H54 (cell line): ENCODE data around the gene SAFB2.
"Not testable (repeated sequence)": the region's sequence is repeated elsewhere in the genome, so short reads cannot be mapped to it uniquely, and the experiment has no call there.

ENCODE experiments used
- DNase-seq: peaks from one replicate; pipeline ENCODE4 v3.0.0; 2011; ENCODE audit warnings: low spot score, mixed read lengths; ENCODE audit not compliant: insufficient read length
- FAIRE-seq: peaks from 3 replicates; lab custom pipeline; 2011; peaks lifted over from hg19 to GRCh38; lab: Jason Lieb, UNC
- POLR2A ChIP-seq: IDR thresholded peaks from 2 replicates; pipeline ENCODE4 v1.6.1; 2011; ENCODE audit warnings: low read depth, mild to moderate bottlenecking, low read length

The SAFB2 gene

GRCh38 chr19:5624741-5625278 is 2.2 kb upstream of the SAFB2 start:
- TF ChIP-seq POLR2A = no peak
- FAIRE-seq = no peak
- no peak for DNase-seq

DNA sequence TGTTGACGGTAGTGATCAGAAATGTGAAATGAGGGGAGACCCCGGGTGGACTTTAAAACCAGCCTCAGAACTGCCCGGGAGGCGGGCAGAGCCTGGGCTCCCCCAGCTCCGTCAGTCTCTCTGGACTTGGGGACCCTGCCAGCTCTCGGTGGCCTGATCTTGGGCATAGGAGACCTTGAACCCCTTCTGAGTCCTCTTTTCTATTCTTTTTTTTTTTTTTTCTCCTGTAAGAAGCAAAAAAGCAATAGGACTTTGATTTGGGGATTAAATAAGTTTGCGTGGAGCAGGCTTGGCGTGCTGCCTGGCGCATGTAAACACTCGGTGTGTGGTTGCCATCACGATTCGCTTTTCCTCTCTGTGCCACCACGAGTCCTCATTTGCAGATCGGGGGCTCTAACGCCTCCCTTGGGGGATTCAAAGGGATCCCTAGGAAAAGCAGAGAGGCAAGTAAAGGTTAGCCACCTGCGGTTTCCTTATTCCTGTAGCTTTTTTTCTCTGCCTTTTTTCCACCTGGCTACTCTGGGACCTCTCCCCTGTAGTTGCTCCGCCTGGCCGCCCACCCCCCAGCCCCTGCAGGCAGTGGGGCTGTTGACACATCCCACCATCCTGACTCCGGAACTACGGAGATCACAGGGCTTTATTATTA is 1.6 kb upstream of the SAFB2 start:
- no peak for FAIRE-seq

GRCh38 chr19:5623397-5624017 is 931 bp upstream of the SAFB2 start:
- DNase-seq (no peak), FAIRE-seq (no peak)
- no peak for TF ChIP-seq POLR2A

More for the DNA sequence above, 1.6 kb upstream of the SAFB2 start:
- no peak for DNase-seq
- no peak for TF ChIP-seq POLR2A

- DNase-seq = no peak
Measured at GRCh38 chr19:5621945-5622464, 571 bp downstream of the SAFB2 start.

DNA sequence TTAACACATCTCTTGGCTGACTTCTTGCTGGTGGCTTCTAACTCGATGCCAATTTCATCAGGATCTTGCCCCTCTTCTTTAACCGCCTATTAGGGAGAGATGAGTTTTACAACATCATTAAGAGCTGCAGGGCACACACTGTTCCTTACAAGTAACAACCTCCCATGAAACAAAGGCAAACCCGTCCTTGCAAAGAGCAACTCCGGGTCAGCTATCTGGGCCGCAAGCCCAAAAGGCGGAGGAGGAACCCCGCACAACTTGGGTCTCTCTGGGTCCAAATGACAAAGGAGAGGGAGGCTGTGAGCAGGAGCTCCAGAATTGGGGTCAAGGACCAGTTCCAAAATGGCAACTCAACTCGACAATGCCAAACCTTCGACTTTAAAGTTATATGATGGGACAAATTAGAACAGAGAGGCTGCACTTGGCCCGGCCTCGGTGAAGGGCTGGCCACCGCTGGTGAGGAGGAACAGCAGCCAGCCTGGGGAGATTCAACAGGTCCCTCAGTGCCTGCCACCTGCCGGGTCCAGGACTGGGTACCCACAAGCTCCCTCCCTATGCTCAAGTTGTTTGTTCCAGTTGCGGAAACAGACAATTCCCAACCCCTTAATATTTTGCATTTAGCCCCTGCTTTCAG is 1.1 kb downstream of the SAFB2 start:
- FAIRE-seq (no peak), DNase-seq (no peak)
- no peak for TF ChIP-seq POLR2A

More at GRCh38 chr19:5621945-5622464, 571 bp downstream of the SAFB2 start:
- no peak for FAIRE-seq
- TF ChIP-seq POLR2A = no peak

DNA sequence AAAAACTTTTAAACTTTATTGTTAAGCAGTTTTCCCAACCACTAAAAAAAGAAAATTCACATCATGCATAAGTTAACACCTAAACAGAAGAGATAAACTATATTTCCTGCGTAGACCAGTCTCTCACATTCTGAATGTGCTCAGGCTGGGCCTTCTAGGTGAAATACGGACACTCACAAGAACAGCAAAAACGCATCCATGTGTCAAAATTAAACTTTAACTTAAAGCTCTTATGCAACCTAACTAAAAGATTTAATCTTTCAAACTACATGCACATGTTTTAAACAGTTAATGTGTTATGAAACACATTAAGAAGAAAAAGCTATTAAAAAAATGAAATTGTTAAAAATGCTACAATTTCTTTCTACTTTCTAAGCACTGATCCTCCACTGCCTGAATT is 2.6 kb downstream of the SAFB2 start:
- FAIRE-seq = no peak
- DNase-seq = no peak
- no peak for TF ChIP-seq POLR2A

GRCh38 chr19:5618591-5618990 is 4.0 kb downstream of the SAFB2 start:
- no peak for TF ChIP-seq POLR2A
- FAIRE-seq (no peak), DNase-seq (no peak)

DNA sequence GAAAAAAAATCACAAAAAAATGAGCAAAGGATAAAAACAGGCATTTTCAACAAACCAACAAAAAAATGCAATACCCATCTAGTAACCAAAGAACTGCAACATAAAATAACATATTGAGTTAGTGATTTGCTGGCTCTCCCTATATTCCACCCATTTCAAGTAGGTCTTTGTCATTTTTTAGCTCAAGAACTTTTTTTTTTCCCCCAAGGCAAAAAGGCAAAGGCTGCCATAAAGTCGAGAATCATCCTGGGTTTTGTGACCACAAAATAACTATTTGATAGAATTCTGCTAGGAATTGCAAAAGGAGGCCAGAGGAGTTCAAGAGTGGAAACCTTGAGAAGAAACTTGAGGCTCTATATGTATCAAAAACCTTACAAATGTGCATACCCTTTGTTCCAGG is 5.5 kb downstream of the SAFB2 start:
- no peak for TF ChIP-seq POLR2A
- no peak for DNase-seq
- no peak for FAIRE-seq

DNA sequence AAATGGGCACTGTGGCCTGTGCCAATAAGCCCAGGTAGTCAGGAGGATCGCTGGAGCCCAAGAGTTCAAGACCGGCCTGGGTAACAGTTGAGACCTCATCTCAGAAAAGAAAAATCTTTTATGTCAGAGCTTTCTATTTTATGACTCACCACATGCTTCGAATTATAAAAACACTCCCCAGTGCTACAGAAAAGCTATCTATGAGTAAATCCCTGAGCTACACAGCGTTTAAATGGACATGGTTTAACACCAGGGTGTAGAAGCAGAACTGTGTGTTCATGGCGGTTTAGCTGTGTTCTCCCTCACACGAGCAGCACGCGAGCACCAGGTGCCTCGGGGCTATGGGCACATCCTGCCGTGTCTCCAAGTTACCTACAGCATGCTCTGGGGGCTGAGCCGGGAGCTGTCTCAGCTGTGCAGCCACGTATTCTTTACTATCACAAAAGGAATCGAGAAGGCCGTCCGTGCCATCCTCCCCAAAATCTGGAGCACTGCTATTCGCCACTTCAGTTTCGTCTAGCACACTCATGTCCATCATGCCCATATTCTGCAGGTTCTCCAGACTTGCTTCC is 6.7 kb downstream of the SAFB2 start:
- DNase-seq (peak; percentile 55), FAIRE-seq (no peak)
- no peak for TF ChIP-seq POLR2A

- TF ChIP-seq POLR2A = no peak
- no peak for FAIRE-seq
- DNase-seq = no peak
Measured at GRCh38 chr19:5612891-5613865, 9.4 kb downstream of the SAFB2 start.

DNA sequence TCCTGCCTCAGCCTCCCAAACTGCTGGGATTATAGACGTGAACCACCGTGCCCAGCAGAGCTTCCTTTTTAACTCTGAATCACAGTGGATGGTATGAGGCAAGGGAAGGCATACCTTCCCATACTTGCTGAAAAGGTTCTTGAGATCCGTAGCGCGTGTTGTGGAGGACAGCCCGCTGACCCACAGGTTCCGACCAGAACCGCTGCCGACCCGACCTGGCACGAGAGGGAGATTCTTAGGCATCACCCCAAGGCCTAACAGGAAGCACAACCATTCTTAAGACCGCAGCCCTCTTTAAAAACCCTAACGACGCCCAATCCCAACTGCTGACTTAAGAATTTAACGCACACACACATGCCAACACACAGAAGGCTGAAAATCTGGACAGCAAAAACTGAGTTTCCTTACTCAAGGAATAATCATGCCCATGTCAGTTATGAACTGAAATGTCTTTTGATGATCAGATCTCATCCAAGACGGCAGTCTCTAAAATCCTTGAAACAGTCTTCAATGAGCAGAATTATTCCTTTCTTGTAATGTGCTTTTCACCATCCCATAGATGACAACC is 12.6 kb downstream of the SAFB2 start:
- no peak for FAIRE-seq
- TF ChIP-seq POLR2A = no peak
- DNase-seq = no peak

DNA sequence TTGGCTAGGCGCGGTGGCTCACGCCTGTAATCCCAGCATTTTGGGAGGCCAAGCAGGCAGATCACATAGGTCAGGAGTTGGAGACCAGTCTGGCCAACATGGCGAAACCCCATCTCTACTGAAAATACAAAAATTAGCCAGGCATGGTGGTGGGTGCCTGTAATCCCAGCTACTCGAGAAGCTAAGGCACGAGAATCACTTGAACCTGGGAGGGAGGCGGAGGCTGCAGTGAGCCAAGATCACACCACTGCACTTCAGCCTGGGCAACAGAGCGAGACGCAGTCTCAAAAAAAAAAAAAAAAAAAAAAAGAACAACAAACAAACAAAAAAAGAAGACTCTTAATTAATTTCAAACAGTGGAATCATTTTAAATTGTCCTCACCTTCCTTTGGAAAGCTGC is 13.8 kb downstream of the SAFB2 start:
- DNase-seq, FAIRE-seq: not testable (repeated sequence)

- no peak for TF ChIP-seq POLR2A
- DNase-seq (no peak), FAIRE-seq (no peak)
Measured at GRCh38 chr19:5608291-5608690, 14.3 kb downstream of the SAFB2 start.
